ENCODE data around the gene SMIM28. TPM values are rescaled to one million over a fixed set of nuclear protein-coding genes. Genes with fewer than 3 reads are reported as not detected.

The SMIM28 gene
- total RNA-seq, 1 donor from 2014 or later, result not detected

- H3K4me3 ChIP-seq, result peak overlapping the region; percentile 47
- H3K27me3 ChIP-seq (ENCODE audit: low read depth), result no peaks in the 10 kb centered on the region
- H3K27ac ChIP-seq (replicated peaks), result peak overlapping the region; percentile 83
- TF ChIP-seq, protein P1, sequence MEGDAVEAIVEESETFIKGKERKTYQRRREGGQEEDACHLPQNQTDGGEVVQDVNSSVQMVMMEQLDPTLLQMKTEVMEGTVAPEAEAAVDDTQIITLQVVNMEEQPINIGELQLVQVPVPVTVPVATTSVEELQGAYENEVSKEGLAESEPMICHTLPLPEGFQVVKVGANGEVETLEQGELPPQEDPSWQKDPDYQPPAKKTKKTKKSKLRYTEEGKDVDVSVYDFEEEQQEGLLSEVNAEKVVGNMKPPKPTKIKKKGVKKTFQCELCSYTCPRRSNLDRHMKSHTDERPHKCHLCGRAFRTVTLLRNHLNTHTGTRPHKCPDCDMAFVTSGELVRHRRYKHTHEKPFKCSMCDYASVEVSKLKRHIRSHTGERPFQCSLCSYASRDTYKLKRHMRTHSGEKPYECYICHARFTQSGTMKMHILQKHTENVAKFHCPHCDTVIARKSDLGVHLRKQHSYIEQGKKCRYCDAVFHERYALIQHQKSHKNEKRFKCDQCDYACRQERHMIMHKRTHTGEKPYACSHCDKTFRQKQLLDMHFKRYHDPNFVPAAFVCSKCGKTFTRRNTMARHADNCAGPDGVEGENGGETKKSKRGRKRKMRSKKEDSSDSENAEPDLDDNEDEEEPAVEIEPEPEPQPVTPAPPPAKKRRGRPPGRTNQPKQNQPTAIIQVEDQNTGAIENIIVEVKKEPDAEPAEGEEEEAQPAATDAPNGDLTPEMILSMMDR (IDR thresholded peaks at IDR 0.05; ENCODE audit: borderline replicate concordance), result peak; percentile 73
- DNase-seq, result no peak
- intact Hi-C loops (cut with micrococcal nuclease), result loop anchor here (5.0 kb wide), 1 partner anchor 158 kb away; no protein-coding TSS in a partner anchor
- peaks cover 6% of the 10 kb centered on the region for H3K36me3 ChIP-seq
- H3K4me1 ChIP-seq, result peaks cover 68% of the 10 kb centered on the region
- no peaks in the 10 kb centered on the region for H3K9me3 ChIP-seq (replicated peaks)
Observed at GRCh38 chr6:138428944-138429598, 51.4 kb downstream of the SMIM28 start.

- TF ChIP-seq, protein P1 (IDR thresholded peaks at IDR 0.05; ENCODE audit: borderline replicate concordance), result no peak
- Histone ChIP-seq H3K36me3 (no peaks in the 10 kb centered on the region), H3K4me1 (peaks cover 68% of the 10 kb centered on the region), H3K27ac (replicated peaks) (peak overlapping the region; percentile 83), H3K9me3 (replicated peaks) (no peaks in the 10 kb centered on the region), H3K4me3 (peak overlapping the region; percentile 47), H3K27me3 (ENCODE audit: low read depth) (no peaks in the 10 kb centered on the region)
- no peak for DNase-seq
- intact Hi-C loops (cut with micrococcal nuclease), result loop anchor here (5.0 to 10.0 kb wide), 2 partner anchors 75 to 158 kb away; no protein-coding TSS in a partner anchor
Observed at GRCh38 chr6:138429761-138430160, 52.1 kb downstream of the SMIM28 start.

GRCh38 chr6:138430361-138431145 is 52.8 kb downstream of the SMIM28 start:
- H3K27me3 ChIP-seq (ENCODE audit: low read depth), result no peaks in the 10 kb centered on the region
- TF ChIP-seq, protein P1 (IDR thresholded peaks at IDR 0.05; ENCODE audit: borderline replicate concordance), result no peak
- H3K4me1 ChIP-seq, result peaks cover 64% of the 10 kb centered on the region
- H3K4me3 ChIP-seq, result peak overlapping the region; percentile 47
- peak; percentile 68 for DNase-seq
- H3K36me3 ChIP-seq, result no peaks in the 10 kb centered on the region
- H3K27ac ChIP-seq (replicated peaks), result peak overlapping the region; percentile 83
- no peaks in the 10 kb centered on the region for H3K9me3 ChIP-seq (replicated peaks)
- intact Hi-C loops (cut with micrococcal nuclease), result loop anchor here (10.0 kb wide), 1 partner anchor 74 kb away; no protein-coding TSS in a partner anchor

DNA sequence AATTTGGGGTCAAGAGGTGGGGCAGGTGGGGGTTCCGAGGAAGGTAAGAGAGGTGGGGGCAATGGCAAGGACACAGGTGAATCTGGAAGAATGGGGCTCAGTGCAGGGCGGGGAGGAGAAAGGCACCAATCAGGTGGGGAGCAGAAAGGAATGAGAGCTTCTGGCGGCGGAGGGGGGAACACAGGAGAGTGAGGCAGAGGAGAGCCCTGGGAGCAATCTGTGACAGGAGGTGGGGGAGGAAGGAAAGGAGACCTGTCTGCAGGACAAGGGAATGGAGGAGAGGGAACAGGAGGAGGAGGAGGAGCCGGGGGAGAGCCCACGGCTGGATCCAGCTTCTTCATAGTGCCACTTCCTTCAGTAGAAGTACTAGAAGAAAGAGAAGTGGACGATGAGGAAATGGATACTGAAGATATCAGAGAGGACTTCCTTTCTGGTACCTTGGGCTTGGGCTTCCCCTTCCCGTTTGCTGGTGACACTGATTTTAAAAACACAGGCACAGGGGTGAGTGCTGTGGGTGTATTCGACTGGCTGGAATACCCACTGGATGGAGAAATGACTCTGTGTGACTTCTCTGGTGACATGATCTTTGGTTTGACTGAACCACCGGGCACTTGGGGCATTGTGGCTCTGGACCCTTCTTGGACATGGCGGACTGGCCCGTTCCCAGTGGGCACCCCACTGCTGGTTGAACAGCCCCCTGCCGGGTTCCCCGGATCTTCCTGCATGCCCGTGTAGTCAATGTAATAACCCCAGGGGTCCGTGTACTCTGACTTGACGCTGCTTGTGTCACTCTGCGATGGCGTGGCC is 53.8 kb downstream of the SMIM28 start:
- Histone ChIP-seq H3K27me3 (ENCODE audit: low read depth) (no peaks in the 10 kb centered on the region), H3K9me3 (replicated peaks) (no peaks in the 10 kb centered on the region), H3K27ac (replicated peaks) (peak overlapping the region; percentile 83), H3K36me3 (no peaks in the 10 kb centered on the region), H3K4me1 (peaks cover 62% of the 10 kb centered on the region), H3K4me3 (peak overlapping the region; percentile 47)
- TF ChIP-seq, protein P1 (IDR thresholded peaks at IDR 0.05; ENCODE audit: borderline replicate concordance), result no peak
- DNase-seq, result no peak
- intact Hi-C loops (cut with micrococcal nuclease), result loop anchor here (10.0 kb wide), 1 partner anchor 73 kb away; no protein-coding TSS in a partner anchor

DNA sequence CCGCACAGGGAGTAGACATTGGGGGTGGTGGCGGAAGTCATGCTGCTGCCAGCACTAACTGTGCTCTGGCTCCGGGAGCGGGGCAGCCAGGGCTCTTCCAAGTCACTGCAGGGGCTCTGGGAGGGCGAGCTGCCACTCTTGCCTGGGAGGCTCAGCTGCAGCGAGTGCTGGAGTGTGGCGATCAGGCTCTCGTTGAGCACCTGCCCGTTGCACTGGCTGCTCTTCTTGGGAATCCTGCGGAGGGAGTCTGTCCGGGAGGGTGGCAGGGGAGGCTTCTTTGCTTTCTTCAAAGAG is 54.3 kb downstream of the SMIM28 start:
- TF ChIP-seq, protein P1 (IDR thresholded peaks at IDR 0.05; ENCODE audit: borderline replicate concordance), result no peak
- Histone ChIP-seq H3K36me3 (no peaks in the 10 kb centered on the region), H3K27me3 (ENCODE audit: low read depth) (no peaks in the 10 kb centered on the region), H3K9me3 (replicated peaks) (no peaks in the 10 kb centered on the region), H3K4me3 (no peak overlapping the region), H3K4me1 (peaks cover 61% of the 10 kb centered on the region), H3K27ac (replicated peaks) (peak overlapping the region; percentile 83)
- DNase-seq, result no peak
- intact Hi-C loops (cut with micrococcal nuclease), result loop anchor here (10.0 kb wide), 1 partner anchor 73 kb away; no protein-coding TSS in a partner anchor
